H1 (cell line): ENCODE data around the gene TTC34.

ENCODE experiments used
- ATF2 ChIP-seq: IDR thresholded peaks from 2 replicates; pipeline ENCODE4 v1.6.1; 2012; ENCODE audit warnings: low read length, inconsistent platforms
- ATF3 ChIP-seq: IDR thresholded peaks from 2 replicates; pipeline ENCODE4 v1.6.1; 2011; ENCODE audit warnings: low read depth, mild to moderate bottlenecking, low read length; ENCODE audit not compliant: insufficient read depth
- CHD1 ChIP-seq: IDR thresholded peaks from 2 replicates; pipeline ENCODE4 v1.6.1; 2012; ENCODE audit warnings: low read depth, low read length, improper control_type of control experiment
- CTCF ChIP-seq, 3 experiments: IDR thresholded peaks; 1 replicate in 2 of 3; 2 replicates in 1 of 3; pipeline versions ENCODE4 v1.5.1 to v1.6.1; 2011; ENCODE audit warnings: low read length in 3 of 3, mild to moderate bottlenecking in 3 of 3, inconsistent platforms in 2 of 3, low read depth in 1 of 3, moderate library complexity in 1 of 3; ENCODE audit not compliant: insufficient read depth in 1 of 3; ENCODE audit errors: control extremely low read depth in 1 of 3
- EGR1 ChIP-seq: IDR thresholded peaks from 2 replicates; pipeline ENCODE4 v1.6.1; 2011; ENCODE audit warnings: low read depth, low read length, borderline replicate concordance
- EZH2 ChIP-seq: fragments of 200-600 bp; sonication (generic); IDR thresholded peaks from 2 replicates; pipeline ENCODE4 v1.7.1; 2012; ENCODE audit warnings: low read depth, mild to moderate bottlenecking, moderate library complexity, low read length, inconsistent platforms; ENCODE audit not compliant: severe bottlenecking
- FOSL1 ChIP-seq: IDR thresholded peaks from 2 replicates; pipeline ENCODE4 v1.6.1; 2011; ENCODE audit warnings: mild to moderate bottlenecking, low read depth, low read length, moderate library complexity; ENCODE audit not compliant: insufficient read depth
- POLR2A ChIP-seq, 2 experiments: IDR thresholded peaks; 1 replicate in 1 of 2; 2 replicates in 1 of 2; pipeline ENCODE4 v1.6.1; 2011; ENCODE audit warnings: low read depth in 2 of 2, low read length in 2 of 2, mild to moderate bottlenecking in 2 of 2; ENCODE audit errors: control extremely low read depth in 1 of 2
- POLR2AphosphoS5 ChIP-seq: IDR thresholded peaks from 2 replicates; pipeline ENCODE4 v1.6.1; 2011; ENCODE audit warnings: low read depth, low read length
- POU5F1 ChIP-seq: IDR thresholded peaks from 2 replicates; pipeline ENCODE4 v1.6.1; 2011; ENCODE audit warnings: low read depth, mild to moderate bottlenecking, low read length, moderate library complexity
- RNF2 ChIP-seq: fragments of 200-900, 300-1000 bp; sonication (generic); IDR thresholded peaks from 2 replicates; pipeline ENCODE4 v1.7.1; 2016; ENCODE audit warnings: borderline replicate concordance, low read depth, mild to moderate bottlenecking, antibody characterized with exemption, low read length; ENCODE audit not compliant: poor library complexity, severe bottlenecking; ENCODE audit errors: missing control alignments
- SIN3A ChIP-seq, 2 experiments: IDR thresholded peaks in 1 of 2; conservative IDR thresholded peaks in 1 of 2; 2 replicates each; pipeline ENCODE4 v1.6.1; 2011 to 2012; ENCODE audit warnings: low read length in 2 of 2, improper control_type of control experiment in 1 of 2, low read depth in 1 of 2, mild to moderate bottlenecking in 1 of 2
- SIX5 ChIP-seq: IDR thresholded peaks from 2 replicates; pipeline ENCODE4 v1.6.1; 2011; ENCODE audit warnings: mild to moderate bottlenecking, low read depth, low read length
- USF2 ChIP-seq: IDR thresholded peaks from 2 replicates; pipeline ENCODE4 v1.6.1; 2011; ENCODE audit warnings: low read length, improper control_type of control experiment

- TF ChIP-seq POU5F1 (no peak), RNF2 (no peak), CTCF (IDR thresholded peaks at IDR 0.05; ENCODE audit: control extremely low read depth in 1 of 3, insufficient read depth in 1 of 3, low read depth in 1 of 3, low read length in 3 of 3) (no peak), POLR2A (IDR thresholded peaks at IDR 0.05; ENCODE audit: control extremely low read depth in 1 of 2, low read depth in 2 of 2, low read length in 2 of 2) (no peak), SIN3A (conservative IDR thresholded peaks at IDR 0.05 in 1 of 2, IDR thresholded peaks at IDR 0.05 in 1 of 2; ENCODE audit: low read depth in 1 of 2, low read length in 2 of 2) (no peak), ATF2 (no peak), FOSL1 (no peak), ATF3 (no peak), EZH2 (no peak), EGR1 (no peak), CHD1 (no peak), POLR2AphosphoS5 (no peak), USF2 (no peak), SIX5 (no peak)
These were observed 1.5 kb downstream of the TTC34 start for GRCh38 chr1:2799811-2800663.
